ENCODE data around the gene SHC2.

SHC2 gene, protein sequence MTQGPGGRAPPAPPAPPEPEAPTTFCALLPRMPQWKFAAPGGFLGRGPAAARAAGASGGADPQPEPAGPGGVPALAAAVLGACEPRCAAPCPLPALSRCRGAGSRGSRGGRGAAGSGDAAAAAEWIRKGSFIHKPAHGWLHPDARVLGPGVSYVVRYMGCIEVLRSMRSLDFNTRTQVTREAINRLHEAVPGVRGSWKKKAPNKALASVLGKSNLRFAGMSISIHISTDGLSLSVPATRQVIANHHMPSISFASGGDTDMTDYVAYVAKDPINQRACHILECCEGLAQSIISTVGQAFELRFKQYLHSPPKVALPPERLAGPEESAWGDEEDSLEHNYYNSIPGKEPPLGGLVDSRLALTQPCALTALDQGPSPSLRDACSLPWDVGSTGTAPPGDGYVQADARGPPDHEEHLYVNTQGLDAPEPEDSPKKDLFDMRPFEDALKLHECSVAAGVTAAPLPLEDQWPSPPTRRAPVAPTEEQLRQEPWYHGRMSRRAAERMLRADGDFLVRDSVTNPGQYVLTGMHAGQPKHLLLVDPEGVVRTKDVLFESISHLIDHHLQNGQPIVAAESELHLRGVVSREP

DNA sequence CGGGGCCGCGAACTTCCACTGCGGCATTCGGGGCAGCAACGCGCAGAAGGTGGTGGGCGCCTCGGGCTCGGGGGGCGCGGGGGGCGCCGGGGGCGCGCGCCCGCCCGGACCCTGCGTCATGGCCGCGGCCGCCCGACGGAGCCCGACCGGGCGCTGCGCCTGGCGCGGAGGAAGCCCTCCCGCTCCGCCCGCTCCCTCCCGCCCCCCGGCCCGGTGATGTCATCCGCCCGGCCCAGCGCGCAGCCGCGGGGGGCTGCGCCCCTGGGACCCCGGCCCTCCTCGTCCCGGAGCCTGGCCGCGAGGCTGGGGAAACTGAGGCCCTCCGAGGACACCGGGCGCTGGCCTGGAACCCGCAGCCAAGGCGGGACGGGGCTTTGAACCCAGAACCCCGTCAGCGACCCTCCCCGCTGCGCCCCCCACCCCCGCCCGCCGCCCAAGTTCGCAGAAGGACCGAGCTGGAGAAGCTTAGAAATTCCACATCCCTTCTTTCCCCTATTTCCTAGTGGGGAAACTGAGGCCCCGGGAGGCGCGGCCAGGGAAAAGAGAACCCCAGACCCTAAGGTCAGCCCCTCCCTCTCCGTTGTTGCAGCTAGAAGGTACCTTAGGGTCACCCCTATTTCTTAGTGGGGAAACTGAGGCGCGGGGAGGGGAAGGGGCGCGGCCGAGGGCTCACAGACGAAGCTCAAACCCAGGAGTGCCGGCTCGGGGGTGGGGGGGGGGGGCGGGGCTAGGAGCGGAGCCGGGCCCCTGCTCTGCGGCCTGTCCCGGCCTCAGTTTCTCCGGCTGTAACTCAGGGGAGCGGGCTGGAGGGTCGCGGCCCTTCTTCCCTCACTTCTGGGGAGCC, at the start of gene SHC2:
Gene SHC2 (minus strand): TSS at position 157 of the 844 bp plus-strand sequence. CDS start 37 bp downstream, at position 120.
- DNase-seq (ENCODE audit: low read depth, low spot score) = no peak

DNA sequence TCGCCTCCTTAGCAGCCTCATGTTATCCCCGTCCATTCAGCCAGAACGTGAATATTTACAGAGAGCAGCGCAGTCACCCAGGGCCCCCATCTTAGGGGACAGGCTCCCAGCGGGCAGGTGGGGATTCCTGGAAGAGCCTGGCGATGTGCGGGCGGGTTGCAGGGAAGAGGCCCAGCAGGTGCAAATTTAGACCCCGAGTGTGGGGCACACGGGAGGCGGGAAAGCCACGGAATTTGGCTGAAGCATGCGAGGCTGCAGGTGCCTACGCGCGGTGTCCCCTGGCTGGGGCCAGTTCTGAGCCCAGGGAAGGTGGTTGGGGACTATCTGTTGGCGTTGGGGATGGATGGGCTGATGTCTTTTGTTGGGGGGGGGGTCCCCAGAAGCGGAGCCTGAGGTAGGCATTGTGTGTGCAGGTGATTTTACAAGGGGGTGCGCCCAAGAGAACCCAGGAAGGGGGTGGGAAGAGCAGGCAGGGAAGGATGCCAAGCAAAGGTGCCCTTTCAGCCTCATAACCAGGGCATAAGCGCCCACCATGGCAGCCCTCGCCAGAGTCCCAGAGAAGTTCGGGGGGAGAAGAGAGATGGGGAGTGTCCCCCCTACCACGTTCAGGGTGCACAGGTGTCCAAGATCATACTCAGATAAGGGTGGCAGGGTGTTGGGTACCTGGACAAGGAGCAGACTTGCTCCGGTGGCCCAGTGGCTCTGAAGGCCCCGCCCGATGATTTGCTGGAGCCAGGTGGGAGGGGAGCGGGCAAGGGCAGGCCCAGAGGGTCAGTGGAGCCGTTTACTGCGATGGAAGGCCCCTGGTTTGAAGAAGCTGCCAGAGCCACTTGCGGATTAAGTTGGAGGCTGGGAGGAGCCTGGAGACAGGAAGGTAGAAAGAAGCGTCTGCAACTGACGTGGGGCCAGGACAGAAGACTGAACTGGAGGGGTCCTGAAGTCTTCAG, 47.6 kb upstream of the SHC2 start:
- no peak for DNase-seq (ENCODE audit: low read depth, low spot score)

DNA sequence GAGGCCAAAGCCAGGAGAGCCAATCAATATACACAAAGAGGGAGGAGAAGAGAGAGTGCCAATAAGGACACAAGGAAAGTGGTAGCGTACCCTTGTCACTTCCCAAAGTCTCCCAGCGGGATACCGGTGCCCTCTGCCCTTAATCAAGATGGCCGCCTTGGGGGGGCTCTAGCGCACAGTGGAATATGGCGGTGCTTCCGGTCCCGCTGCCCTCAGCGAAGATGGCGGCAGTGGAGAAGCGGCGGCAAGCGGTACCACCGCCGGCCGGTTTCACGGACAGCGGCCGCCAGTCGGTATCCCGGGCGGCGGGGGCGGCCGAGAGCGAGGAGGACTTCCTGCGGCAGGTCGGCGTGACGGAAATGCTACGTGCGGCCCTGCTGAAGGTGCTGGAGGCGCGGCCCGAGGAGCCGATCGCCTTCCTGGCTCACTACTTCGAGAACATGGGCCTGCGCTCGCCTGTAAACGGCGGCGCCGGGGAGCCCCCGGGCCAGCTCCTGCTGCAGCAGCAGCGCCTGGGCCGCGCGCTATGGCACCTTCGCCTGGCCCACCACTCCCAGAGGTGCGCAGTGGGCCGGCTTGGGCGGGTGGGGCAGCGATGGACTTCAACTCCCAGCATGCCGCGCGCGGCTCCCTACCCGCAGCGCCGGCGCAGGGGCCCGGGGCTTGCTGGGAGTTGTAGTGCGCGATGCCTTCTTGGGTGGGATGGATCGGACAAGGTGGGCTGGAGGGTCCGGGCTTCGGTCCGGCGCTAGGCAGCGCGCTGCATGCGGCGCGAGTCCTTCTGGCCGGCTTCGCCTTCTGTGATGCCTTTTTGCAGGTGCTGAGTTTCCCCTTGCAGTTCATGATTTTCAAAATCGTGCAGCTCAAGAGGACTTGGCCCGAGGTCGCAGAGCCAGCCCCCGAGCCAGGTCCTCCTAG, 46.7 kb upstream of the SHC2 start, which contains the start of gene TPGS1:
Gene TPGS1 (plus strand): TSS at position 212 of the 918 bp plus-strand sequence. CDS start 10 bp downstream, at position 222.
- DNase-seq (ENCODE audit: low read depth, low spot score) = peak; percentile 67

DNA sequence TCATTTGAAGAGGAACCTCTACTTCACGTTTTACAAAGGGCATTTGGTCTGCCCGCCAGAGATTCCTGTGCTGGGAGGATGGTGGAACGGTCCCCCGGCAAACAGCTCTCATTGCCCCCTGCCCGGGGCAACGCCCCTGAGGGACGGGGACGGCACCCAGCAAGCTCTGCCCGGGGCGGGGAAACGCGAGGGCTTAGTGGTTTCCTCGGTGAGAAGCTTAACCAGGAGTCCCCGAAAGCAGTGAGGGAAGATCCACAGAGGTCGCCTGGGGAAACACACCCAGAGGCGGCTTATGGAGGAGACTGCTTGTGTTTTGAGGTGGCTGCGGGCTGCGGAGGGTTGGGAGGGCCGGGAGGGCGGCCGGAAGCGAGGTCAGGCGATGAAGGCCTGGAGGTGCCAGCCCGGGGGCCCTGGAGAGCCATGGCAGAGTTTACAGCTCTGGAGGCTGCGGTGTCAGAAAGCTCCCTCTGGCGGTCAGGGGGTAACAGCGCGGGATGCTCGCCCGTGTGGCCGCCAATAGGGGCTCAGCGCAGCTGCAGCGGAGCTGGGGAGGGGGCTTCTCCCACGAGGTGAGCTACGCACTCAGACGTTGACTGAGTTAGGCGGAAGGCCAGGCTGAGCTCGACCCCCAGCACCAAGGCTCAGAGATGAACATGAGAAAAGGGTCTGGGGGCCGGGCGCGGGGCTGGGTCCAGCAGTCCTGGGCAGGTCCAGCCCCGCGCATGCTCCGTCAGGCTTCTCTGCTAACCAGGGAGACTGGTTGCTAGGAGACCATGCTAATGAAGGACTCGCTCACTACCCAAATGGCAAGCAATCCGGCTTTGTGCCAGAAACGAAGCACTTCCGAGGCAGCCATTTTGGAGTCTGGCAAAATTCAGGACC, 45.8 kb upstream of the SHC2 start:
- DNase-seq (ENCODE audit: low read depth, low spot score) = peak; percentile 86

DNA sequence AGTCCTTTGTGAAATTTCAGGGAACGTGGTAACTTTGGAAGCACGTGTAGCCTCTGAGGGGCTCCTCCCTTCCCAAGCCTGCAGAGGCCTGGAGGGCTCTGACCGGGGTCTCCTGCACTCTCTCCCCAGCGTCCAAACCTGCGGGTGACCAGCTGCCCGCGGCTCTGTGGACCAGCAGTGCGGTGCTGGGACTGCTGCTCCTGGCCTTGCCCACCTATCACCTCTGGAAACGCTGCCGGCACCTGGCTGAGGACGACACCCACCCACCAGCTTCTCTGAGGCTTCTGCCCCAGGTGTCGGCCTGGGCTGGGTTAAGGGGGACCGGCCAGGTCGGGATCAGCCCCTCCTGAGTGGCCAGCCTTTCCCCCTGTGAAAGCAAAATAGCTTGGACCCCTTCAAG, 43.8 kb upstream of the SHC2 start:
- no peak for DNase-seq (ENCODE audit: low read depth, low spot score)

DNA sequence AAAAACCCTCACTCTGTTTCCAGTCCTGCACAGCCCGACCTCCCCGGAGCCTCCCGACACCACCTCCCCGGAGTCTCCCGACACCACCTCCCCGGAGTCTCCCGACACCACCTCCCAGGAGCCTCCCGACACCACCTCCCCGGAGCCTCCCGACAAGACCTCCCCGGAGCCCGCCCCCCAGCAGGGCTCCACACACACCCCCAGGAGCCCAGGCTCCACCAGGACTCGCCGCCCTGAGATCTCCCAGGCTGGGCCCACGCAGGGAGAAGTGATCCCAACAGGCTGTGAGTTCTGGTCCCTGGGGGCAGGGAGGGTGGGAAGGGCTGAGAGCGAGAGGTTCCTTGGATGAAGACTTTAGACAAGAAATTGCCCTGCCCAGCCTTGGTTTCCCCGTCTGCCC, 40.8 kb upstream of the SHC2 start:
- no peak for DNase-seq (ENCODE audit: low read depth, low spot score)

DNA sequence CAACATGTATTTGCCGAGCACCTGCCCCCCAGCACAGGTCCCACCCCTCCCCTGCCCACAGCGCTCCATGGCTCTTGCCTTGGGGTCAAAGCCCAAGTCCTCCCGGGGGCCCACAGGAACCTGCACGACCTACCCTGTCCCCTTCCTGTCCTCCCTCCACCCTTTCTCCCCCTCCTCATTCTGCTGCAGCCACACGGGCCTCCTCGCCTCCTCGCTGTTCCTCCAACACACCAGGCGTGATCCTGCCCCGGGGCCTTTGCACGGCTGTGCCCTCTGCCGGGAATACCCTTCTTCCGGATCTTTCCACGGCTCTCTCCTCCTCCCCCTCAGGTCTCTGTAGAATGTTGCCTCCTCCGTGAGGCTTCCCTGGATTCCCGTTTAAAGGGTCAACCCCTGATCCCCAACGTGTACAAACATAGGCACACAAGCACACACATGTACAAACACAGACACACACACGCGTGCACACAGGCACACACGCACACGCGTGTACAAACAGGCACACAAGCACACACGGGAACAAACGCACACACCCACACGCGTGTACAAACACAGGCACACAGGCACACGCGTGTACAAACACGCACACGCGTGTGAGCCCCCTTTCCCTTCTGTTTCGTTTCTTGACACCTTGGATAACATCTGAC, 38.3 kb upstream of the SHC2 start:
- no peak for DNase-seq (ENCODE audit: low read depth, low spot score)

DNA sequence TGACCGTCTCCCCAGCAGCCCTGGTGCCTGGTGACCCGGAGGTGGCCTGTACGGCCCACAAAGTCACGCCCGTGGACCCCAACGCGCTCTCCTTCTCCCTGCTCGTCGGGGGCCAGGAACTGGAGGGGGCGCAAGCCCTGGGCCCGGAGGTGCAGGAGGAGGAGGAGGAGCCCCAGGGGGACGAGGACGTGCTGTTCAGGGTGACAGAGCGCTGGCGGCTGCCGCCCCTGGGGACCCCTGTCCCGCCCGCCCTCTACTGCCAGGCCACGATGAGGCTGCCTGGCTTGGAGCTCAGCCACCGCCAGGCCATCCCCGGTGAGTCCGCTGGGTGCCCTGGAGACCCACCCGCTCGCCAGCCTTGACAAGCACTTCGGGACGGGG, 37.7 kb upstream of the SHC2 start:
- no peak for DNase-seq (ENCODE audit: low read depth, low spot score)

DNA sequence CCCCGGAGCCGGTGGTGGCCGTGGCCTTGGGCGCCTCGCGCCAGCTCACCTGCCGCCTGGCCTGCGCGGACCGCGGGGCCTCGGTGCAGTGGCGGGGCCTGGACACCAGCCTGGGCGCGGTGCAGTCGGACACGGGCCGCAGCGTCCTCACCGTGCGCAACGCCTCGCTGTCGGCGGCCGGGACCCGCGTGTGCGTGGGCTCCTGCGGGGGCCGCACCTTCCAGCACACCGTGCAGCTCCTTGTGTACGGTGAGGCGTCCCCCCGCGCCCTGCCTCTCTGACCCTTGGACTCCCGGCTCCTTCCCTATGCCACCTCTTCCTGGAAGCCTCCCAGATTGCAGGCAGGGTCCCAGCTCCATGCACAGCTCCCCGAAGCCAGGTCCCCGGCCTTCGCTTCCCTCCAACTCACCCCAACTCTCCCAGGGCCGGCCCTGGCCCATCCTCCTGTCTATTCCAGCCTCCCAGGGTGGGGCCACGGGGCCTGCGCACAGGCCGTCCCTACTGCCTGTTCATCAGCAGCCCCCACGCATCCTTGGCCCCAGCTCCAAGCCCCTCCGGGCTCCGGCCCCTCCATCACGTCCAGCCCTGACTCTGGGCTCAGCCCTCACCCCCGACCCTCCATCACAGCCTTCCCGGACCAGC, 37.2 kb upstream of the SHC2 start:
- no peak for DNase-seq (ENCODE audit: low read depth, low spot score)

DNA sequence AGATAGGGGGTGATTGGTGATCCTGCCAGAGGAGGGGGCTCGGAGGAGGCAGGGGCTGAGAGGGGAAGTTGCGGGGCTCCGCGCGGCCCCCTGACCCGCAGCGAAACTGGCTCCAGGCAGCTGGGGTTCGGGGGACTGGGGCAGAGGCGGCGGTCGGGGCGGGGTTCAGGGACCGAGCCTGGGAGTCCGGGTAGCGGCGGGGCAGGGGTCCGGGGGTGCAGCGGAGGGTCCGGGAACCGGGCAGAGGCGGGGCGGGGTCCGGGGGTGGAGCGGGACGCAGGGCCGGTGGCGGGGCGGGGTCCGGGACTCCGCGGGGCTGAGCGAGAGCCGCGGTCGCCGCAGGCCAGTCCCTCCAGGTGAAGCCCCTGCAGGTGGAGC, 36.6 kb upstream of the SHC2 start:
- no peak for DNase-seq (ENCODE audit: low read depth, low spot score)

DNA sequence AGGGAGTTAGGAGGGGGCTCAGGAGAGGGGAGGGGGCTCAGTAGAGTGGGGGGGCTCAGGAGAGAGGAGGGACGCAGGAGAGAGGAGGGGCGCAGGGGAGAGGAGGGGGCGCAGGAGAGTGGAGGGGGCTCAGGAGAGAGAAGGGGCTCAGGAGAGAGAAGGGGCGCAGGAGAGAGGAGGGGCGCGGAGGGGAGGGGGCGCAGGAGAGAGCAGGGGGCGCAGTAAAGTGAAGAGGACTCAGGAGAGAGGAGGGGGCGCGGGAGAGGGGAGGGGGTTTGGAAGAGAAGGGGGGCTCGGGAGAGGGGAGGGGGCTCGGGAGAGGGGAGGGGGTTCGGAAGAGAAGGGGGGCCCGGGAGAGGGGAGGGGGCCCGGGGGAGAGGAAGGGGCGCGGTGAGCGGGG, 36.2 kb upstream of the SHC2 start:
- no peak for DNase-seq (ENCODE audit: low read depth, low spot score)

DNA sequence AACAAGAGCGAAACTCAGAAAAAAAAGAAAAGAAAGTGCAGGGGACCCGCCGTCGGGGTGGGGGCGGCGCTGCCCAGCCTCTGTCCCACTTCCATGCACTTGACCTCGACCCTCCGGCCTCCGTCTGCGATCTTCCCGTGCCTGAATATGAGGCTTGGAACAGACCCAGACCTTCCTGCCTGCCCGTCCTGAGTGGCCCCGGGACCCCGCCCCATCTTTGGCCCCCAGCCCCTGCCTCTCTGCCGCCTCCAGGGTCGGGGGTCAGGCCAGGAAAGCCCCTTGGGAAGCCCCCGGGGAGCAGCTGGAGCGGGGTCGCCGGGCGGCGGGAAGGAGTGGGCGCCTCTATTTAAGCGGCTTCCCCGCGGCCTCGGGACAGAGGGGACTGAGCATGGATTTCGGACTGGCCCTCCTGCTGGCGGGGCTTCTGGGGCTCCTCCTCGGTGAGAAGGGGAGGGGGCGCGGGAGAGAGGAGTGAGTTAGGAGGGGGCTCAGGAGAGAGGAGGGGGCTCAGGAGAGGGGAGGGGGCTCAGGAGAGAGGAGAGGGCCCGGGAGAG, 35.4 kb upstream of the SHC2 start, which contains the start of gene MADCAM1:
Gene MADCAM1 (plus strand): TSS at position 375 of the 554 bp plus-strand sequence. CDS start 14 bp downstream, at position 389.
- DNase-seq (ENCODE audit: low read depth, low spot score) = no peak

DNA sequence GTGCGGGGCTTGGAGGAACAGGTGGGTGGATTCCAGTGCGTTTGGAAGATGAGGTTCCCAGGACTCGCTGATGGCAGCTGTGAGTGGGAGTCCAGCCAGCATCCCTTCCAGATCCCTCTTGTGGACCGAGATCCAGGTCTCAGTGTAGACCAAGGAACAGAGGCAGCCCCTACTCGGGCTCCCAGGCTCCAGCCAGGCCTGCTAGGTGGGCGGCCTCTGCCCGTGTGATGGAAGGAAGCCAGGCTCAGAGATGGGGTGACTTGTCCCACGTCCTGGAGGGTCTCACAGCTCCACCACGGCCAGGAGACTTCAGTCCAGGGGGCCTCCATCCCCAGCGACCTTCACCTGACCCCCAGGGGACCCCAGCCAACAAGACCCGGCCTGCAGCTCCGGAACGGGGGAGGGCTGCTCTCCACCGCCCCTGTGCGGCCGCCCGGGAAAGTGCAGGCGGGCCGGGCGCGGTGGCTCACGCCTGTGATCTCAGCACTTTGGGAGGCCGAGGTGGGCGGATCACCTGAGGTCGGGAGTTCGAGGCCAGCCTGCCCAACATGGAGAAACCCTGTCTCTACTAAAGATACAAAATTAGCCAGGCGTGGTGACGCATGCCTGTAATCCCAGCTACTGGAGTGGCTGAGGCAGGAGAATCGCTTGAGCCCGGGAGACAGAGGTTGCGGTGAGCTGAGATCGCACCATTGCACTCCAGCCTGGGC, 34.7 kb upstream of the SHC2 start:
- DNase-seq (ENCODE audit: low read depth, low spot score) = no peak

DNA sequence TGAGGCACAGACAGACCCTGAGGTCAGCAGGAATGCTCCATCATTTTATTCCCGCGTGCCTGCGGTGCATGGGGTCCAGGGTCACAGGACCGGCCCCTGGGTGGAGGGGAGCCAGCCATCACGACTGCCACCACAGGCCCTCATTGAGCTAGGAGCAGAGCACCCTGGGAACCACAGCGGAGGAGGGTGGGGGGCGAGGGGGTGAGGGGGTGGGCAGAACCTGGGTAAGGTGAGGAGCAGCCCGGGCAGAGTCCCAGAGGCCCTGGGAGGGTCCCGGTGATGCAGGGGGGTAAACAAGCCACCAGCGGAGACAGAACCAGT, 34.2 kb upstream of the SHC2 start:
- DNase-seq (ENCODE audit: low read depth, low spot score) = no peak

DNA sequence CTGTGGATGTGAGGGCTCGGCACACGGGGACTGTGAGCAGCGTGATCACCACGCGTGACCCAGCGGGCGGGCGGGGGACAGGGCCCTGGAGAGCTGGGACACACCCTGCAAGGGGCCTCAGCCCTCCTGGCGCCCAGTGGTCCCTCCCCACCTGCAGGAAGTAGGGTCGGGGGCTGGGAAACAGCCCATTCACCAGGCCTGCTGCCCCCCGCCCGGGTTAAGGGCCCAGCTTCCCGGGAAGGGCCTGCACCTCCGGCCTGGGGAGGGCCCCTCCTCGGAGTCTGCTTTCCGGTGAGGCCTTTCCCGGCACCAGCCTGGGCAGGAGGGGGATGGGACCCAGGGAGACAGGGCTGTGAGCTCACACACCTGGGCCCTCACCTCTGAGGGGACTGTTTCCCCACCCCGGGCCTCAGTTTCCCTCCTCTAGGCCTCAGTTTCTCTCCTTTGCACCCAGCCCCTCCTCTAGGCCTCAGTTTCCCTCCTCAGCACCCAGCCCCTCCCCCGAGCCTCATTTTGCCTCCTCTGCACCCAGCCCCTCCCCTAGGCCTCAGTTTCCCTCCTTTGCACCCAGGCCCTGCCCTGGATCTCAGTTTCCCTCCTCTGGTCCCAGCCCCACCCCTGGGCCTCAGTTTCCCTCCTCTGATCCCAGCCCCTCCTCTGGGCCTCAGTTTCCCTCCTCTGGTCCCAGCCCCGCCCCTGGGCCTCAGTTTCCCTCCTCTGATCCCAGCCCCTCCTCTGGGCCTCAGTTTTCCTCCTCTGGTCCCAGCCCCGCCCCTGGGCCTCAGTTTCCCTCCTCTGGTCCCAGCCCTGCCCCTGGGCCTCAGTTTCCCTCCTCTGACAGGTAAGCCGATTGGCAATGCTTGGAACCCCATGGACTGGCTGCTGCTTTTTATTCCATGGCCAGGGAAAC, 33.6 kb upstream of the SHC2 start:
- DNase-seq (ENCODE audit: low read depth, low spot score) = no peak

Measured in activated naive CD8-positive, alpha-beta T cell treated with anti-CD3 and anti-CD28 coated beads, Interleukin-2, amount 50 U/mL, for 16 hours (primary cell).